GM18861 (cell line): ENCODE results near the gene ATRNL1.
"Not testable (repeated sequence)": the region's sequence is repeated elsewhere in the genome, so short reads cannot be mapped to it uniquely, and the experiment has no call there.

ENCODE experiments used
- ATAC-seq: cut with Tn5 transposase; IDR thresholded peaks from one replicate; pipeline ENCODE4 v1.9.1; 2021; ENCODE audit not compliant: unreplicated experiment

The ATRNL1 gene

GRCh38 chr10:115417585-115418265, 324.6 kb downstream of the ATRNL1 start:
- ATAC-seq = no peak

DNA sequence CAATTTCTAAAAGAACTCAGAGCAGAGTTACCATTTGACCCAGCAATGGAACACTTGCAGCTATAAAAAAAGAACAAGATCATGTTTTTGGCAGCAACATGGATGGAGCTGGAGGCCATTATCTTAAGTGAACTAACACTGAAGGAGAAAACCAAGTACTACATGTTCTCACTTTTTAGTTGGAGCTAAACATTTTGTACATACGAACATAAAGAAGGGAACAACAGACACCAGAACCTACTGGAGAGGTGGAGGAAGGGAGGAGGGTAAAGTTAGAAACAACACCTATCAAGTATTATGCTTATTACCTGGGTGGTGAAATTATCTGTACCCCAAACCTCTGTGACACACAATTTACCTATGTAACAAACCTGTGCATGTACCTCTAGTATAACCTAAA, 329.5 kb downstream of the ATRNL1 start:
- no peak for ATAC-seq

- no peak for ATAC-seq
These were observed 334.4 kb downstream of the ATRNL1 start for GRCh38 chr10:115427611-115428010.

DNA sequence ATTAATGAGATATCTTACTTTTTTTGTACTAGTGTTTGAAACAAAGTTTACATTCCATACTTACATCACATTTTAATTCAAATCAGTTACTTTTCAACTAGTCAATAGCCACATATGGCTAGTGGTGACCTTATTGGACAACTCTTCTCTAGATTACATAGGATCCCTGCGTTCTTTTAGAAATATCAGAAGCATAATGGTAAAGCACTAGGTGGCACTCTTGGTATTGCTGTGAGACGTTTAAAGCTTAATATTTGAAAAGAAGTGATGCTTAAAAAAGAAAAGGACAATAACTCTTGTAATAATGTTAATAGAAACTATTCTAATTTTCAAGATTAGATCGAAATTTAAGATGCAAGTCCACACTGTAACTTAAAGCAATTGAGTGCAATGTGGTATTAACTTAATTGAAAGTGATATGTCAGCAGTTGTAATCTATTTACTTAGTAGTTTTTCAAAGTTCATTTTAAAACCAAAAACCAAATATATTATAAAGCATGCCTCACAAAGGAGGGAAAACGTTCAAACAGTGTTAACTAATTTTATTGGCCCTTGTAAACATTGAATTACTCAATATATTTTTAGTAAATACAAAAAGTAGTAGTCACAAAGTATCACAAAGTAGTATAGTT, 339.1 kb downstream of the ATRNL1 start:
- no peak for ATAC-seq

DNA sequence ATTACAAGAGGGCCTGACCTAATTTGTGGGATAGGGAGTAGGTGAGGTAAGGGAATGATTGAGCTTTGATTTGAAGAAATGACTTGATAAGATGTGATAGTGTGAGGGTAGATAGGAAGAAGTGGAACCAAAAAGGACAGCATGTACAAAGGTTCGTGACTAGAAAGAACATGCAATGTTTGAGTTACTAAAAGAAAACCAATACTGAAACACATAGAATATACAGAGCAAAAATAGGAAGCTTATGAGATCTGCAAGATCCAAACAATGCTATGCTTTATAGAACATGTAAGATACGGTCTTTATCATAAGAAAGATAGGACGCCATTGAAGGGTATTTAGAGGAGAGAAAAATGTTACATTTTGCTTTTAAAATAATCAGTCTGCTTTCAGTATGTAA, 343.8 kb downstream of the ATRNL1 start:
- ATAC-seq = no peak

- no peak for ATAC-seq
These were observed 348.9 kb downstream of the ATRNL1 start for GRCh38 chr10:115441907-115442545.

DNA sequence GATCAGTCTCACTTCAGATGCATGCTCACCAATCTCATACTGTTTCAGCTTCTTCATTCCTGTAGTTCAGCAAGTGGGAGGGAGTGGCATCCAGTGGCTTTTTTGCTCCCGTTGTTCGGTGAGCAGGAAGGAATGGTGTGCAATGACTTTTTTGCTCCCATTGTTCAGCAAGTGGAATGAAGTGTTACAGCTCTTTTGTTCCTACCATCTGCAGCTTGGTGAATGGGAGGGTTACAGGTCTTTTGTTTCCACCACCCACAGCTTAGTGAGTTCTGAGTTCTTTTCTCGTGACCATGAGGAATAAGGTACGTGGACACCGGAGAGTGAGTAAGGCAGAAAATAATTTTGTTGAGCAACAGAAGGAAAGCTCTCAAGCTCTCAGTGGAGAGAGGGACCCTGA, 363.6 kb downstream of the ATRNL1 start:
- no peak for ATAC-seq

GRCh38 chr10:115483294-115483693, 390.1 kb downstream of the ATRNL1 start:
- no peak for ATAC-seq

DNA sequence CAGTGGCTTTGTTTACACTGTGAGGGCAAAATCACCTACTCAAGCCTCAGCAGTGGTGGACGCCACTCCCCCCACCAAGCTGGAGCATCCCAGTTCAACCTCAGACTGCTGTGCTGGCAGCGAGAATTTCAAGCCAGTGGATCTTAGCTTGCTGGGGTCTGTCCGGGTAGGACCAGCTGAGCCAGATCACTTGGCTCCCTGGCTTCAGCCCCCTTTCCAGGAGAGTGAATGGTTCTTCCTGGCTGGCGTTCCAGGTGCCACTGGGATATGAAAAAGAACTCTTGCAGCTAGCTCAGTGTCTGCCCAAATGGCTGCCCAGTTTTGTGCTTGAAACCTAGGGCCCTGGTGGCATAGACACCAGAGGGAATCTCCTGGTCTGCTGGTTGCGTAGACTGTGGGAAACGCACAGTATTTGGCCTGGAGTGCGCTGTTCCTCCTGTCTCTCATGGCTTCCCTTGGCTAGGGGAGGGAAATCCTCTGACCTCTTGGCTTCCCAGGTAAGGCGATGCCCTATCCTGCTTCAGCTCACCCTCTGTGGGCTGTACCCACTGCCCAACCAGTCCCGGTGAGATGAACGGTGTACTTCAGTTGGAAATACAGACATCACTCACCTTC, 398.5 kb downstream of the ATRNL1 start:
- ATAC-seq = no peak

DNA sequence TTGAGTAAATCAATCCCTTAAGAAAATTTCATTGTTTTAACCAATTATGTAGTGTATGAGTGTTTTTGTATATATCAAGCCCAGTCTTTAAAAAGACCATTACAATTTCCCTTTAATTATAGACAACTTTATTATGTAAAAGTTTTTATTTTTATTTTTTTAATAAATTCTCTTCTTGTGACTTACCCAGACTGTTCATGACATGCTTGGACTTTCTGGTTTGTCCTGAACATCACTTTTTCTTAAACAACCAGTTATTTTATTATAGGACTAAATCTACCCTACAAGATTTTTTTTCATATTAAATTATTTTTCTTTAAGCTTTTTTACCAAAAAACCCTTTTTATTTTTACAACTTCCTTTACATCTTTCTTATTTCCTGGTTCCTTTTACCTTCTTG, 410.4 kb downstream of the ATRNL1 start:
- ATAC-seq = no peak

- no peak for ATAC-seq
These were observed 421.7 kb downstream of the ATRNL1 start for GRCh38 chr10:115514895-115515294.

- ATAC-seq = no peak
These were observed 432.0 kb downstream of the ATRNL1 start for GRCh38 chr10:115525141-115525540.

DNA sequence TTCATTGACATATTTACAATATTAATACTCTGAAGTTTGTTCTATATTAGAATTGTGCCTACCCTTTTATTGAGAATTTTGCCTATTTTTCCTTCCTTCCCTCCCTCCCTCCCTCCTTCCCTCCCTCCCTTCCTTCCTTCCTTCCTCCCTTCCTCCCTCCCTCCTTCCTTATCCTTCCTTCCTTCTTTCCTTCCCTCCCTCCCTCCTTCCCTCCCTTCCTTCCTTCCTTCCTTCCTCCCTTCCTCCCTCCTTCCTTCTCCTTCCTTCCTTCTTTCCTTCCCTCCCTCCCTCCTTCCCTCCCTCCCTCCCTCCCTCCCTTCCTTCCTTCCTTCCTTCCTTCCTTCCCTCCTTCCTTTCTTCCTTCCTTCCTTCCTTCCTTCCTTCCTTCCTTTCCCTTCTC, 434.5 kb downstream of the ATRNL1 start:
- not testable (repeated sequence) for ATAC-seq

DNA sequence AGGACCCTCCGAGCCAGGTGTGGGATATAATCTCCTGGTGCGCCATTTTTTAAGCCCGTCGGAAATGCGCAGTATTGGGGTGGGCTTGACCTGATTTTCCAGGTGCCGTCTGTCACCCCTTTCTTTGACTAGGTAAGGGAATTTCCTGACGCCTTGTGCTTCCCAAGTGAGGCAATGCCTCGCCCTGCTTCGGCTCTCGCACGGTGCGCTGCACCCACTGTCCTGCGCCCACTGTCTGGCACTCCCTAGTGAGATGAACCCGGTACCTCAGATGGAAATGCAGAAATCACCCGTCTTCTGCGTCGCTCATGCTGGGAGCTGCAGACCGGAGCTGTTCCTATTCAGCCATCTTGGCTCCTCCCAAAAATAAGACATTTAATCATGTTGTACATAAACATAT, 443.2 kb downstream of the ATRNL1 start:
- ATAC-seq = not testable (repeated sequence)

GRCh38 chr10:115539142-115539762, 446.1 kb downstream of the ATRNL1 start:
- ATAC-seq = no peak

DNA sequence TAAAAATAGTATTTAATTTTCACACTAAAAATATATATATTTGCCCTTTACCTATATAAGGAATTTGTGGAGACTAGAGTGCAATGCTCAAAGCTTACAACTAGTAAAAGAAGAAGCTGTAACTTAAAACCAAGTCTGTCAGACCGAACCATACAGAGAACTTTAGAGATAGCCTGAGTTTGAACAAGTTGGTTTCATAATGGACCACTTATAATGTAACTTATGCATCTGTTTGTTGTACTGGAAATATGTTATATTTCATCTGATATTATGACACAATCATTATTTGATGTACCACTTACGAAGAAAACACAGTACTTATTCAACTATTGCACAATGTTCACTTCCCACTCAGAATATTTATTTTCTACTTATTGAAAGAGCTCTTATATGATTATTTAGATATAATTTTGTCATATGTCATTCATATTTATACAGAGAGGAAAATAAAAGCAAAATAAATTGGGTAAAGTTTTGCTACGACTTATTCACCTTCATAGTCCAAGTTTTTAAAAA, 462.8 kb downstream of the ATRNL1 start:
- no peak for ATAC-seq

DNA sequence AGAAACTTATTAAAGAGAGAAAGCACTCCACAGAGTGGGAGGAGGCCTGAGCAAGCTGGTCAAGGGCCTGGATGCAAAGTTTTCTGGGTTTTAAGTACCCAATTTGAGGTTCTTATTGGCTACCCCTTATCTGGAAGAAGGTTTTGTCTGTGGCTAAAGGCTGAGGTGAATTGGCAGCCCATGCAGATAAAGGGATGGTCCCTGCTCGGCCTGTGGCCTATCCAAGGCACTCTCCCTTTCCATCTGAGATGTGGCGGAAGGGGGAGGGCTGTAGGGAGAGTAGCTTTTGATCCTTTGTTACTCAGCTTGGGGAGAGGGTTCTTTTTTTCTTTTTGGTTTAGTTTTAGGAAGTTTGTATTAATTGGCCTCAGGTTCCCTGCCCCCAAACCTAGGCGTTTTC, 465.1 kb downstream of the ATRNL1 start:
- no peak for ATAC-seq

- no peak for ATAC-seq
These were observed 473.7 kb downstream of the ATRNL1 start for GRCh38 chr10:115566867-115567266.

GRCh38 chr10:115572740-115573455, 479.7 kb downstream of the ATRNL1 start:
- ATAC-seq = no peak

- no peak for ATAC-seq
These were observed 487.1 kb downstream of the ATRNL1 start for GRCh38 chr10:115580239-115580638.

- ATAC-seq = no peak
These were observed 499.9 kb downstream of the ATRNL1 start for GRCh38 chr10:115593060-115593459.
